Suprapubic skin (tissue), 4 donors: ENCODE measurements around the gene PLPP1. TPM values are rescaled to one million over a fixed set of nuclear protein-coding genes. Genes with fewer than 3 reads are reported as not detected.

Experiments used
- DNase-seq, 2 donors: peaks; one replicate each; pipeline ENCODE4 v3.0.0-alpha.2; 2019; ENCODE audit warnings: low spot score in 2 of 2
- H3K27ac ChIP-seq: fragments of 200-600 bp; sonication (generic); one replicate; pipeline ENCODE4 v1.5.1; 2019
- H3K27me3 ChIP-seq: fragments of 200-600 bp; sonication (generic); one replicate; pipeline ENCODE4 v1.5.1; 2019
- H3K36me3 ChIP-seq: fragments of 200-600 bp; sonication (generic); one replicate; pipeline ENCODE4 v1.5.1; 2019
- H3K4me1 ChIP-seq: fragments of 200-600 bp; sonication (generic); one replicate; pipeline ENCODE4 v1.5.1; 2019
- H3K4me3 ChIP-seq: fragments of 200-600 bp; sonication (generic); one replicate; pipeline ENCODE4 v1.5.1; 2019; ENCODE audit warnings: mild to moderate bottlenecking
- H3K9me3 ChIP-seq: fragments of 200-600 bp; sonication (generic); one replicate; pipeline ENCODE4 v1.5.1; 2019
- CTCF ChIP-seq, 2 donors: fragments of 200-600 bp in 1 of 2; fragments of 450-650 bp in 1 of 2; sonication (generic) in 1 of 2; IDR thresholded peaks; one replicate each; pipeline ENCODE4 v1.5.1; 2016 to 2019; ENCODE audit warnings: antibody characterized with exemption in 2 of 2, mild to moderate bottlenecking in 1 of 2, moderate library complexity in 1 of 2
- EP300 ChIP-seq: sonication (generic); formaldehyde crosslinking; IDR thresholded peaks from one replicate; pipeline ENCODE4 v1.6.1; 2017; ENCODE audit warnings: antibody characterized with exemption
- POLR2A ChIP-seq, 2 donors: fragments of 450-650 bp; IDR thresholded peaks; one replicate each; pipeline ENCODE4 v1.6.1; 2017; ENCODE audit warnings: antibody characterized with exemption in 2 of 2, mild to moderate bottlenecking in 2 of 2, moderate library complexity in 2 of 2
- POLR2AphosphoS5 ChIP-seq, 3 donors: sonication (generic); formaldehyde crosslinking; IDR thresholded peaks; one replicate each; pipeline ENCODE4 v1.6.1; 2017; ENCODE audit warnings: antibody characterized with exemption in 3 of 3
- WGBS: methylation state at CpG from one replicate; pipeline ENCODE4 v1.1.5; 2018; 5-methylcytosine and 5-hydroxymethylcytosine counted together
- total RNA-seq, 4 donors: library from RNA; depleted of rRNA; stranded (reverse); fragments of >200 nt; gene quantifications; one replicate each; pipeline ENCODE4 v1.1.0, GENCODE V29; 2016

Gene PLPP1
- total RNA-seq, 4 donors from 2014 or later = 57.8 to 81.6 (median 69.1) TPM

GRCh38 chr5:55451976-55452375 lies 82.8 kb downstream of the PLPP1 start:
- H3K36me3 ChIP-seq = no peaks in the 10 kb centered on the region
- H3K9me3 ChIP-seq = no peaks in the 10 kb centered on the region
- no peaks in the 10 kb centered on the region for H3K27me3 ChIP-seq
- H3K4me1 ChIP-seq = peaks cover 4% of the 10 kb centered on the region
- no peak for TF ChIP-seq EP300
- no peak for TF ChIP-seq POLR2AphosphoS5 (IDR thresholded peaks at IDR 0.05)
- TF ChIP-seq CTCF (IDR thresholded peaks at IDR 0.05) = no peak
- no peak for TF ChIP-seq POLR2A (IDR thresholded peaks at IDR 0.05)
- 94% methylated on average over 2 of the region's 2 CpGs for WGBS
- no peak overlapping the region for H3K4me3 ChIP-seq
- no peak overlapping the region for H3K27ac ChIP-seq
- DNase-seq = no peak

GRCh38 chr5:55450050-55450765 lies 84.6 kb downstream of the PLPP1 start:
- Histone ChIP-seq H3K36me3 (no peaks in the 10 kb centered on the region), H3K4me1 (peaks cover 4% of the 10 kb centered on the region), H3K4me3 (no peak overlapping the region), H3K27me3 (no peaks in the 10 kb centered on the region), H3K27ac (no peak overlapping the region), H3K9me3 (no peaks in the 10 kb centered on the region)
- WGBS = 70% methylated on average over 4 of the region's 4 CpGs
- no peak for TF ChIP-seq CTCF (IDR thresholded peaks at IDR 0.05)
- DNase-seq = no peak

- DNase-seq = no peak
- TF ChIP-seq CTCF (IDR thresholded peaks at IDR 0.05) = no peak
- no peak for TF ChIP-seq POLR2A (IDR thresholded peaks at IDR 0.05)
- no peak for TF ChIP-seq EP300
- no peak for TF ChIP-seq POLR2AphosphoS5 (IDR thresholded peaks at IDR 0.05)
- H3K4me1 ChIP-seq = peaks cover 11% of the 10 kb centered on the region
- 58% methylated on average over 8 of the region's 8 CpGs for WGBS
- H3K4me3 ChIP-seq = no peak overlapping the region
- H3K27me3 ChIP-seq = no peaks in the 10 kb centered on the region
- no peaks in the 10 kb centered on the region for H3K9me3 ChIP-seq
- H3K36me3 ChIP-seq = no peaks in the 10 kb centered on the region
- H3K27ac ChIP-seq = no peak overlapping the region
These were observed 88.0 kb downstream of the PLPP1 start for GRCh38 chr5:55446640-55447351.

- no peak overlapping the region for H3K27ac ChIP-seq
- H3K27me3 ChIP-seq = no peaks in the 10 kb centered on the region
- H3K36me3 ChIP-seq = no peaks in the 10 kb centered on the region
- no peak overlapping the region for H3K4me3 ChIP-seq
- 97% methylated on average over 3 of the region's 3 CpGs for WGBS
- DNase-seq = no peak
- TF ChIP-seq POLR2AphosphoS5 (IDR thresholded peaks at IDR 0.05) = no peak
- TF ChIP-seq CTCF (IDR thresholded peaks at IDR 0.05) = no peak
- no peak for TF ChIP-seq POLR2A (IDR thresholded peaks at IDR 0.05)
- TF ChIP-seq EP300 = no peak
- no peaks in the 10 kb centered on the region for H3K9me3 ChIP-seq
- H3K4me1 ChIP-seq = peaks cover 20% of the 10 kb centered on the region
These were observed 89.0 kb downstream of the PLPP1 start for GRCh38 chr5:55445791-55446190.

- Histone ChIP-seq H3K27me3 (no peaks in the 10 kb centered on the region), H3K9me3 (no peaks in the 10 kb centered on the region), H3K4me3 (no peak overlapping the region), H3K36me3 (no peaks in the 10 kb centered on the region), H3K27ac (peak overlapping the region; percentile 2), H3K4me1 (peaks cover 55% of the 10 kb centered on the region)
- no peak for DNase-seq
- TF ChIP-seq POLR2AphosphoS5 (IDR thresholded peaks at IDR 0.05) = no peak
- TF ChIP-seq EP300 = no peak
- no peak for TF ChIP-seq POLR2A (IDR thresholded peaks at IDR 0.05)
- no peak for TF ChIP-seq CTCF (IDR thresholded peaks at IDR 0.05)
- 67% methylated on average over 1 of the region's 1 CpG for WGBS
These were observed 92.8 kb downstream of the PLPP1 start for GRCh38 chr5:55441954-55442353.
